HFFc6 (cell line): ENCODE data around the gene HDGFL2. TPM values are rescaled to one million over a fixed set of nuclear protein-coding genes. Genes with fewer than 3 reads are reported as not detected.

Experiments used
- DNase-seq: peaks from one replicate; pipeline ENCODE4 v3.0.0-alpha.2; 2018
- H3K27ac Mint-ChIP-seq: 2 replicates; pipeline ENCODE4 v1.8.0; 2020; ENCODE audit warnings: mild to moderate bottlenecking, mixed read lengths
- H3K27me3 Mint-ChIP-seq: 2 replicates; pipeline ENCODE4 v1.8.0; 2021; ENCODE audit warnings: mild to moderate bottlenecking, moderate library complexity, mixed read lengths; ENCODE audit not compliant: insufficient read depth
- H3K36me3 Mint-ChIP-seq: 2 replicates; pipeline ENCODE4 v1.8.0; 2021; ENCODE audit warnings: low read depth, mixed read lengths
- H3K4me1 Mint-ChIP-seq: 2 replicates; pipeline ENCODE4 v1.8.0; 2020; ENCODE audit warnings: low read depth, mixed read lengths
- H3K4me3 Mint-ChIP-seq: 2 replicates; pipeline ENCODE4 v1.8.0; 2020; ENCODE audit warnings: mild to moderate bottlenecking, moderate library complexity, mixed read lengths
- H3K9me3 Mint-ChIP-seq: 2 replicates; pipeline ENCODE4 v1.8.0; 2020; ENCODE audit warnings: mild to moderate bottlenecking, mixed read lengths
- CTCF ChIP-seq: fragments of 200-600 bp; sonication (generic); IDR thresholded peaks from 2 replicates; pipeline ENCODE4 v1.5.0; 2021; ENCODE audit warnings: antibody characterized with exemption, mild to moderate bottlenecking
- total RNA-seq, 6 experiments: library from RNA; stranded (reverse); fragmentation: NEBNext Ultra II Directional; extraction: Animal tissue kit (Norgen Biotek cat#: 25700); gene quantifications; 2 replicates in 1 of 6; 3 replicates in 5 of 6; pipeline ENCODE4 v1.2.3, GENCODE V29; 2021

Gene HDGFL2
- total RNA-seq, 6 experiments from 2014 or later, result 68.0 to 79.6 (median 74.2) TPM

- no peak for DNase-seq
- peaks cover 9% of the 10 kb centered on the region for H3K27me3 Mint-ChIP-seq
- no peak overlapping the region for H3K27ac Mint-ChIP-seq
- H3K36me3 Mint-ChIP-seq, result peaks cover 11% of the 10 kb centered on the region
- H3K4me3 Mint-ChIP-seq, result no peak overlapping the region
- peaks cover 11% of the 10 kb centered on the region for H3K4me1 Mint-ChIP-seq
- TF ChIP-seq CTCF, result no peak
- no peaks in the 10 kb centered on the region for H3K9me3 Mint-ChIP-seq
These were observed 31.7 kb downstream of the HDGFL2 start for GRCh38 chr19:4503825-4504170.

GRCh38 chr19:4504297-4504701 is 32.2 kb downstream of the HDGFL2 start:
- Mint-ChIP-seq H3K27me3 (peaks cover 9% of the 10 kb centered on the region), H3K36me3 (peaks cover 11% of the 10 kb centered on the region), H3K4me3 (no peak overlapping the region), H3K9me3 (no peaks in the 10 kb centered on the region), H3K27ac (no peak overlapping the region), H3K4me1 (peaks cover 11% of the 10 kb centered on the region)
- no peak for TF ChIP-seq CTCF
- no peak for DNase-seq

- Mint-ChIP-seq H3K4me3 (no peak overlapping the region), H3K36me3 (peaks cover 11% of the 10 kb centered on the region), H3K4me1 (peaks cover 11% of the 10 kb centered on the region), H3K27me3 (peaks cover 8% of the 10 kb centered on the region), H3K9me3 (no peaks in the 10 kb centered on the region), H3K27ac (no peak overlapping the region)
- TF ChIP-seq CTCF, result no peak
- no peak for DNase-seq
These were observed 32.9 kb downstream of the HDGFL2 start for GRCh38 chr19:4504891-4505569.

- H3K9me3 Mint-ChIP-seq, result no peaks in the 10 kb centered on the region
- peaks cover 8% of the 10 kb centered on the region for H3K27me3 Mint-ChIP-seq
- H3K4me3 Mint-ChIP-seq, result no peak overlapping the region
- no peak for TF ChIP-seq CTCF
- H3K4me1 Mint-ChIP-seq, result peaks cover 11% of the 10 kb centered on the region
- H3K36me3 Mint-ChIP-seq, result peaks cover 11% of the 10 kb centered on the region
- peak overlapping the region; percentile 72 for H3K27ac Mint-ChIP-seq
- no peak for DNase-seq
These were observed 33.7 kb downstream of the HDGFL2 start for GRCh38 chr19:4505570-4506448.

- Mint-ChIP-seq H3K36me3 (peaks cover 11% of the 10 kb centered on the region), H3K4me1 (peaks cover 11% of the 10 kb centered on the region), H3K9me3 (no peaks in the 10 kb centered on the region), H3K27ac (peak overlapping the region; percentile 72), H3K27me3 (peaks cover 8% of the 10 kb centered on the region), H3K4me3 (no peak overlapping the region)
- peak; percentile 44 for DNase-seq
- peak; percentile 46 for TF ChIP-seq CTCF
These were observed 34.5 kb downstream of the HDGFL2 start for GRCh38 chr19:4506449-4507149.
